Stomach (tissue), 9 donors: ENCODE data around the gene AKR1B1. TPM values are rescaled to one million over a fixed set of nuclear protein-coding genes. Genes with fewer than 3 reads are reported as not detected.

Experiments
- DNase-seq, 2 donors: peaks; one replicate each; pipeline versions ENCODE4 v3.0.0 to v3.0.0-alpha.2; 2013 to 2019
- H3K27ac ChIP-seq, 5 donors: fragments of 200-600 bp in 4 of 5; sonication (generic) in 4 of 5; one replicate each; pipeline ENCODE4 v1.5.1; 2013 to 2019; ENCODE audit warnings: mild to moderate bottlenecking in 1 of 5, moderate library complexity in 1 of 5
- H3K27me3 ChIP-seq, 3 donors: fragments of 200-600 bp; sonication (generic); one replicate each; pipeline ENCODE4 v1.5.1; 2017 to 2019; ENCODE audit warnings: mixed run types in 1 of 3
- H3K36me3 ChIP-seq, 4 donors: fragments of 200-600 bp; sonication (generic); 1 replicate in 3 of 4; 2 replicates in 1 of 4; pipeline ENCODE4 v1.5.1; 2016 to 2019
- H3K4me1 ChIP-seq, 4 donors: fragments of 200-600 bp; sonication (generic); one replicate each; pipeline ENCODE4 v1.5.1; 2016 to 2019
- H3K4me3 ChIP-seq, 4 donors: fragments of 200-600 bp; sonication (generic) in 3 of 4; one replicate each; pipeline ENCODE4 v1.5.1; 2016 to 2019; ENCODE audit warnings: mild to moderate bottlenecking in 1 of 4
- H3K9me3 ChIP-seq, 4 donors: fragments of 200-600 bp; sonication (generic); one replicate each; pipeline ENCODE4 v1.5.1; 2016 to 2019
- CTCF ChIP-seq, 7 experiments: fragments of 450-650 bp in 4 of 7; fragments of 200-600 bp in 3 of 7; sonication (generic) in 3 of 7; IDR thresholded peaks; one replicate each; pipeline ENCODE4 v1.5.1; 2016 to 2019; ENCODE audit warnings: antibody characterized with exemption in 7 of 7, control low read depth in 2 of 7, mild to moderate bottlenecking in 1 of 7
- EP300 ChIP-seq: sonication (generic); formaldehyde crosslinking; IDR thresholded peaks from one replicate; pipeline ENCODE4 v1.6.1; 2017; ENCODE audit warnings: antibody characterized with exemption
- POLR2A ChIP-seq, 4 donors: fragments of 450-650 bp; IDR thresholded peaks; one replicate each; pipeline ENCODE4 v1.6.1; 2016; ENCODE audit warnings: antibody characterized with exemption in 4 of 4, control low read depth in 2 of 4, mild to moderate bottlenecking in 1 of 4, moderate library complexity in 1 of 4
- POLR2AphosphoS5 ChIP-seq, 3 donors: sonication (generic); formaldehyde crosslinking; IDR thresholded peaks; one replicate each; pipeline ENCODE4 v1.6.1; 2016; ENCODE audit warnings: antibody characterized with exemption in 3 of 3
- WGBS, 5 donors: extraction: QIAGEN DNeasy Blood & Tissue Kit in 3 of 5; methylation state at CpG; one replicate each; pipeline versions ENCODE4 v1.1.5 to v1.1.7; 2013 to 2018; 5-methylcytosine and 5-hydroxymethylcytosine counted together
- intact Hi-C: fragments of 100-400 bp; cut with DNase I; formaldehyde crosslinking; loops from one replicate; pipeline ENCODE4 v1.15.1; 2023; ENCODE audit warnings: low total_unique reads
- polyA plus RNA-seq, 3 donors: library from polyadenylated mRNA; stranded (reverse); fragments of 200-250 nt; gene quantifications; one replicate each; pipeline ENCODE4 v1.2.3, GENCODE V29; 2013
- total RNA-seq, 5 donors: library from RNA; depleted of rRNA; stranded (reverse); fragments of >200 nt; gene quantifications; one replicate each; pipeline versions ENCODE4 v1.1.0 to v1.2.3, GENCODE V29; 2014 to 2016
- donor health status: healthy with polysubstance abuse.
- donor health status: Bipolar disorder and iron deficiency.
- donor health status: healthy.

Gene AKR1B1
- total and polyA plus RNA-seq, 8 donors, result 2.9 to 186 (median 38.5) TPM

- no peaks in the 10 kb centered on the region for H3K9me3 ChIP-seq
- H3K36me3 ChIP-seq, result no peaks in the 10 kb centered on the region
- no peak for DNase-seq
- H3K4me1 ChIP-seq, result no peaks in the 10 kb centered on the region
- TF ChIP-seq EP300 (no peak), POLR2A (IDR thresholded peaks at IDR 0.05) (no peak), CTCF (IDR thresholded peaks at IDR 0.05) (no peak), POLR2AphosphoS5 (IDR thresholded peaks at IDR 0.05) (no peak)
- H3K4me3 ChIP-seq, result no peak overlapping the region
- no peak overlapping the region for H3K27ac ChIP-seq
- WGBS, 5 donors, result 41 to 60% (median 53%) methylated on average over 5 of the region's 5 CpGs
- intact Hi-C loops, result no loop called here
- no peaks in the 10 kb centered on the region for H3K27me3 ChIP-seq
Measured at GRCh38 chr7:134394056-134394455, 64.8 kb downstream of the AKR1B1 start.

Other genes with a start within 250 kb of the AKR1B1 start
- gene SLC35B4, start 142.2 kb downstream of the AKR1B1 start, total RNA-seq, result 10 to 100 TPM in 2 of 5 donors, 1 to 10 TPM in 3; 3.2 to 13.0 (median 8.3) TPM
- 1 to 10 TPM; 1.9 to 2.0 (median 2.0) TPM for gene SLC35B4, start 142.2 kb downstream of the AKR1B1 start, polyA plus RNA-seq
- gene AKR1B10, start 68.5 kb upstream of the AKR1B1 start, total RNA-seq, result 100 to 1,000 TPM in 4 of 5 donors, 10 to 100 TPM in 1; 68.1 to 439 (median 298) TPM
- 1,000 to 10,000 TPM in 1 of 3 donors, 100 to 1,000 TPM in 1, 10 to 100 TPM in 1; 95.0 to 1,745 (median 243) TPM for gene AKR1B10, start 68.5 kb upstream of the AKR1B1 start, polyA plus RNA-seq
- gene AKR1B15, start 90.0 kb upstream of the AKR1B1 start, total RNA-seq, result under 1 TPM in 1 of 5 donors, not detected in 4; 0.72 TPM
- 1 to 10 TPM in 1 of 3 donors, under 1 TPM in 1, not detected in 1; 0.08 to 1.8 TPM for gene AKR1B15, start 90.0 kb upstream of the AKR1B1 start, polyA plus RNA-seq
- gene BPGM, start 187.8 kb upstream of the AKR1B1 start, total RNA-seq, result 10 to 100 TPM in 3 of 5 donors, 1 to 10 TPM in 2; 4.7 to 47.3 (median 20.2) TPM
- gene BPGM, start 187.8 kb upstream of the AKR1B1 start, polyA plus RNA-seq, result 10 to 100 TPM; 13.0 to 22.5 (median 19.4) TPM